Measurements from ENCODE around the gene CERS6.

CERS6 gene

GRCh38 chr2:168683996-168684395, 227.9 kb downstream of the CERS6 start:
- no peaks in the 10 kb centered on the region for H3K9me3 ChIP-seq (ENCODE audit: control insufficient read depth in 5 of 5, low read length in 5 of 5)
- H3K36me3 ChIP-seq (ENCODE audit: control insufficient read depth in 5 of 5, insufficient read depth in 5 of 5, low read length in 5 of 5) = no peaks in the 10 kb centered on the region
- H3K9ac ChIP-seq (ENCODE audit: low read length in 5 of 5) = no peak overlapping the region
- no peak overlapping the region for H3K4me3 ChIP-seq (ENCODE audit: low read depth in 1 of 5, low read length in 5 of 5)
- no peak overlapping the region for H3K27ac ChIP-seq (ENCODE audit: low read depth, low read length)
- H3K27me3 ChIP-seq (ENCODE audit: control insufficient read depth in 5 of 5, insufficient read depth in 4 of 5, low read length in 5 of 5) = no peaks in the 10 kb centered on the region
- peaks cover 0 to 3% (median 0%) of the 10 kb centered on the region in 5 donors for H3K4me1 ChIP-seq (ENCODE audit: control insufficient read depth in 5 of 5, insufficient read depth in 5 of 5, low read length in 5 of 5)

GRCh38 chr2:168684921-168685599, 229.0 kb downstream of the CERS6 start:
- H3K36me3 ChIP-seq (ENCODE audit: control insufficient read depth in 5 of 5, insufficient read depth in 5 of 5, low read length in 5 of 5) = no peaks in the 10 kb centered on the region
- H3K9ac ChIP-seq (ENCODE audit: low read length in 5 of 5) = no peak overlapping the region
- no peaks in the 10 kb centered on the region for H3K9me3 ChIP-seq (ENCODE audit: control insufficient read depth in 5 of 5, low read length in 5 of 5)

GRCh38 chr2:168685600-168686451, 229.8 kb downstream of the CERS6 start:
- Histone ChIP-seq H3K27me3 (ENCODE audit: control insufficient read depth in 5 of 5, insufficient read depth in 4 of 5, low read length in 5 of 5) (no peaks in the 10 kb centered on the region), H3K4me1 (ENCODE audit: control insufficient read depth in 5 of 5, insufficient read depth in 5 of 5, low read length in 5 of 5) (peaks cover 0 to 3% (median 0%) of the 10 kb centered on the region in 5 donors)

More at GRCh38 chr2:168684921-168685599, 229.0 kb downstream of the CERS6 start:
- no peaks in the 10 kb centered on the region for H3K27me3 ChIP-seq (ENCODE audit: control insufficient read depth in 5 of 5, insufficient read depth in 4 of 5, low read length in 5 of 5)
- no peak overlapping the region for H3K4me3 ChIP-seq (ENCODE audit: low read depth in 1 of 5, low read length in 5 of 5)
- H3K4me1 ChIP-seq (ENCODE audit: control insufficient read depth in 5 of 5, insufficient read depth in 5 of 5, low read length in 5 of 5) = peaks cover 0 to 3% (median 0%) of the 10 kb centered on the region in 5 donors
- no peak overlapping the region for H3K27ac ChIP-seq (ENCODE audit: low read depth, low read length)

GRCh38 chr2:168686452-168687191, 230.6 kb downstream of the CERS6 start:
- Histone ChIP-seq H3K27ac (ENCODE audit: low read depth, low read length) (no peak overlapping the region), H3K27me3 (ENCODE audit: control insufficient read depth in 5 of 5, insufficient read depth in 4 of 5, low read length in 5 of 5) (no peaks in the 10 kb centered on the region), H3K4me3 (ENCODE audit: low read depth in 1 of 5, low read length in 5 of 5) (no peak overlapping the region), H3K9ac (ENCODE audit: low read length in 5 of 5) (no peak overlapping the region), H3K36me3 (ENCODE audit: control insufficient read depth in 5 of 5, insufficient read depth in 5 of 5, low read length in 5 of 5) (peaks cover 0 to 6% (median 0%) of the 10 kb centered on the region in 5 donors), H3K9me3 (ENCODE audit: control insufficient read depth in 5 of 5, low read length in 5 of 5) (no peaks in the 10 kb centered on the region), H3K4me1 (ENCODE audit: control insufficient read depth in 5 of 5, insufficient read depth in 5 of 5, low read length in 5 of 5) (peaks cover 0 to 3% (median 0%) of the 10 kb centered on the region in 5 donors)

More at GRCh38 chr2:168685600-168686451, 229.8 kb downstream of the CERS6 start:
- Histone ChIP-seq H3K9ac (ENCODE audit: low read length in 5 of 5) (no peak overlapping the region), H3K4me3 (ENCODE audit: low read depth in 1 of 5, low read length in 5 of 5) (no peak overlapping the region), H3K27ac (ENCODE audit: low read depth, low read length) (no peak overlapping the region), H3K36me3 (ENCODE audit: control insufficient read depth in 5 of 5, insufficient read depth in 5 of 5, low read length in 5 of 5) (no peaks in the 10 kb centered on the region), H3K9me3 (ENCODE audit: control insufficient read depth in 5 of 5, low read length in 5 of 5) (no peaks in the 10 kb centered on the region)

GRCh38 chr2:168687314-168687713, 231.2 kb downstream of the CERS6 start:
- Histone ChIP-seq H3K9ac (ENCODE audit: low read length in 5 of 5) (no peak overlapping the region), H3K36me3 (ENCODE audit: control insufficient read depth in 5 of 5, insufficient read depth in 5 of 5, low read length in 5 of 5) (peaks cover 0 to 10% (median 0%) of the 10 kb centered on the region in 5 donors), H3K4me1 (ENCODE audit: control insufficient read depth in 5 of 5, insufficient read depth in 5 of 5, low read length in 5 of 5) (peaks cover 0 to 3% (median 0%) of the 10 kb centered on the region in 5 donors), H3K4me3 (ENCODE audit: low read depth in 1 of 5, low read length in 5 of 5) (no peak overlapping the region), H3K9me3 (ENCODE audit: control insufficient read depth in 5 of 5, low read length in 5 of 5) (no peaks in the 10 kb centered on the region), H3K27ac (ENCODE audit: low read depth, low read length) (no peak overlapping the region), H3K27me3 (ENCODE audit: control insufficient read depth in 5 of 5, insufficient read depth in 4 of 5, low read length in 5 of 5) (no peaks in the 10 kb centered on the region)

GRCh38 chr2:168690381-168690885, 234.4 kb downstream of the CERS6 start:
- Histone ChIP-seq H3K4me1 (ENCODE audit: control insufficient read depth in 5 of 5, insufficient read depth in 5 of 5, low read length in 5 of 5) (no peaks in the 10 kb centered on the region), H3K9ac (ENCODE audit: low read length in 5 of 5) (no peak overlapping the region), H3K27me3 (ENCODE audit: control insufficient read depth in 5 of 5, insufficient read depth in 4 of 5, low read length in 5 of 5) (no peaks in the 10 kb centered on the region), H3K4me3 (ENCODE audit: low read depth in 1 of 5, low read length in 5 of 5) (no peak overlapping the region), H3K27ac (ENCODE audit: low read depth, low read length) (no peak overlapping the region), H3K9me3 (ENCODE audit: control insufficient read depth in 5 of 5, low read length in 5 of 5) (no peaks in the 10 kb centered on the region), H3K36me3 (ENCODE audit: control insufficient read depth in 5 of 5, insufficient read depth in 5 of 5, low read length in 5 of 5) (peaks cover 0 to 11% (median 0%) of the 10 kb centered on the region in 5 donors)

- H3K4me1 ChIP-seq (ENCODE audit: control insufficient read depth in 5 of 5, insufficient read depth in 5 of 5, low read length in 5 of 5) = no peaks in the 10 kb centered on the region
- H3K36me3 ChIP-seq (ENCODE audit: control insufficient read depth in 5 of 5, insufficient read depth in 5 of 5, low read length in 5 of 5) = peaks cover 0 to 19% (median 0%) of the 10 kb centered on the region in 5 donors
- no peak overlapping the region for H3K9ac ChIP-seq (ENCODE audit: low read length in 5 of 5)
- no peaks in the 10 kb centered on the region for H3K27me3 ChIP-seq (ENCODE audit: control insufficient read depth in 5 of 5, insufficient read depth in 4 of 5, low read length in 5 of 5)
- H3K27ac ChIP-seq (ENCODE audit: low read depth, low read length) = no peak overlapping the region
- no peaks in the 10 kb centered on the region for H3K9me3 ChIP-seq (ENCODE audit: control insufficient read depth in 5 of 5, low read length in 5 of 5)
- H3K4me3 ChIP-seq (ENCODE audit: low read depth in 1 of 5, low read length in 5 of 5) = no peak overlapping the region
These were observed 235.1 kb downstream of the CERS6 start for GRCh38 chr2:168691221-168691620.

GRCh38 chr2:168692132-168692744, 236.2 kb downstream of the CERS6 start:
- no peak overlapping the region for H3K4me3 ChIP-seq (ENCODE audit: low read depth in 1 of 5, low read length in 5 of 5)
- H3K27me3 ChIP-seq (ENCODE audit: control insufficient read depth in 5 of 5, insufficient read depth in 4 of 5, low read length in 5 of 5) = no peaks in the 10 kb centered on the region
- no peak overlapping the region for H3K27ac ChIP-seq (ENCODE audit: low read depth, low read length)

GRCh38 chr2:168694173-168694572, 238.1 kb downstream of the CERS6 start:
- no peak overlapping the region for H3K27ac ChIP-seq (ENCODE audit: low read depth, low read length)
- no peaks in the 10 kb centered on the region for H3K4me1 ChIP-seq (ENCODE audit: control insufficient read depth in 5 of 5, insufficient read depth in 5 of 5, low read length in 5 of 5)
- H3K9ac ChIP-seq (ENCODE audit: low read length in 5 of 5) = no peak overlapping the region
- H3K4me3 ChIP-seq (ENCODE audit: low read depth in 1 of 5, low read length in 5 of 5) = no peak overlapping the region
- H3K9me3 ChIP-seq (ENCODE audit: control insufficient read depth in 5 of 5, low read length in 5 of 5) = no peaks in the 10 kb centered on the region
- H3K36me3 ChIP-seq (ENCODE audit: control insufficient read depth in 5 of 5, insufficient read depth in 5 of 5, low read length in 5 of 5) = peaks cover 0 to 19% (median 0%) of the 10 kb centered on the region in 5 donors
- no peaks in the 10 kb centered on the region for H3K27me3 ChIP-seq (ENCODE audit: control insufficient read depth in 5 of 5, insufficient read depth in 4 of 5, low read length in 5 of 5)

More at GRCh38 chr2:168692132-168692744, 236.2 kb downstream of the CERS6 start:
- no peaks in the 10 kb centered on the region for H3K4me1 ChIP-seq (ENCODE audit: control insufficient read depth in 5 of 5, insufficient read depth in 5 of 5, low read length in 5 of 5)
- H3K9me3 ChIP-seq (ENCODE audit: control insufficient read depth in 5 of 5, low read length in 5 of 5) = no peaks in the 10 kb centered on the region
- H3K9ac ChIP-seq (ENCODE audit: low read length in 5 of 5) = no peak overlapping the region
- H3K36me3 ChIP-seq (ENCODE audit: control insufficient read depth in 5 of 5, insufficient read depth in 5 of 5, low read length in 5 of 5) = peaks cover 0 to 19% (median 0%) of the 10 kb centered on the region in 5 donors
